NCI-H1092 (cell line): Measurements from ENCODE around the gene ARFGAP2.
"Not testable (repeated sequence)": the region's sequence is repeated elsewhere in the genome, so short reads cannot be mapped to it uniquely, and the experiment has no call there.

Experiments used
- DNase-seq: peaks from one replicate; lab custom pipeline; 2025; lab: John Stamatoyannopoulos, UW

Gene ARFGAP2

DNA sequence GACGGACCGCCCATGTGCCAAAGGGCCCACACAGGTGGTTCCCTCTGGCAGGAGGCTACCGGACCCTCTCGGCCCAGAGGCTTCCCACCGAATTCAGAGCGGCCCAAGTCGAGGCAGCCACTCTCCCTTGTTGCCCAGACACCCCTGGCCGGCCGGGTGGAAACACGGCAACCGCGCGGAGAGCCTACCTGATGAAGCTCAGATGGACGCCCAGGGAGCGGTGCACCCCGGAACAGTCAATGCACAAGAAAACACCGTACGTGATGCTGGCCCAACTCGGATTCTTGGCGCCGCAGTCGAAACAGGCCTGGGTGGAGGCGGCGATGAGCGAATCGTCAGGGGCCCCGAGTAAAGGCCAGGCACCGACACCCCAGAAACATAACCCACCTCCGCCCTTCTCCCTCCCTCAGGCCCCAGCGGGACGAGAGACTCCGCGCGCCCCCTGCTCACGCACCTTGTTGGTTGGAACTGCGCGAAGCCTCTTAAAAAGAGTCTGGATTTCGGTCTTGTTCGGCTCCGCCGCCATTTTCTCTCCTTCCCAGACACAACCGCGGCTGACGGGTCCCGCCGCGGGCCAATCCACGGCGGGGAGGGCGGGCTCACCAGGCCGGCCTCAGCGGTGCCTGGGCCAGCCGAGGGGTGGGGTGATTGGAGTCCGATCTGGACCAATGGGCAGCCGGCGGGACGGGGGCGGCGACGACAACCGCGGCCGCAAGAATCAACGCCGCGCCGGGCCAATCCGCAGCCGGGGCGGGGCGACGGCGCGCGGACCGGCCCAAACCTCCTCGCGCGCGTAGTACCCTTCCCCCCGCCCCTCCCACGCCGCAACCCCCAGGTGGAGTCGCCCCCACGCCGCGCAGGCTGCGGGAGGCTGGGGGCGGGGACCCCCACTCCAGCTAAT is at the start of gene ARFGAP2:
ARFGAP2 (minus strand) TSS at position 552 of the 901 bp plus-strand sequence; CDS start at position 526, 26 bp downstream.
- DNase-seq, result peak; percentile 97

DNA sequence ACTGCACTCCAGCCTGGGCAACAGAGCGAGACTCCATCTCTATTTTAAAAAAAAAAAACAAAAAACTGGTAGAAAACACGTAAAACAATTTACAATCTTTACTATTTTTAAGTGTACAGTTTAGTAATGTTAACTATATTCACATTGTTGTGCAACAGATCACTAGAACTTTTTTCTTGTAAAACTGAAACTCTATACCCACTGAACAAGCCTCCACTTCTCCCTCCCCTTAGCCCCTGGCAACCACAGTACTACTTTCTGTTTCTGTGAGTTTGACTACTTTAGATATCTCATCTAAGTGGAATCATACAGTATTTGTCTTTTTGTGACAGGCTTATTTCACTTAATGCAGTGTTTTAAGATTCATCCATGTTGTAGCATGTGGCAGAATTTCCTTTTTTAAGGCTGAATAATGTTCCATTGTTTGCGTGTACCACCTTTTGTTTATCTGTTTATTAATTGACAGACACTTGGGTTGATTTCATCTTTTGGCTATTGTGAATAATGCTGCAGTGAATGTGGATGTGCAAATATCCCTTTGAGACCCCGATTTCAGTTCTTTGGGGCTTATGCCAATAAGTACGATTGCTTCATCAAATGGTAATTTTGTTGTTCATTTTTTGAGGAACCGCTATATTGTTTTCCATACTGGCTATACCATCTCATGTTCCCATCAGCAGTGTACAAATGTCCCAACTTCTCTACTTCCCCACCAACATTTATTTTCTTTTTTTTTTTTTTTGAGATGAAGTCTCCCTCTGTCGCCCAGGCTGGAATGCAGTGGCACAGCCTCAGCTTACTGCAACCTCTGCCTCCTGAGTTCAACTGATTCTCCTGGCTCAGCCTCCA is 49.1 kb upstream of the ARFGAP2 start:
- no peak for DNase-seq

DNA sequence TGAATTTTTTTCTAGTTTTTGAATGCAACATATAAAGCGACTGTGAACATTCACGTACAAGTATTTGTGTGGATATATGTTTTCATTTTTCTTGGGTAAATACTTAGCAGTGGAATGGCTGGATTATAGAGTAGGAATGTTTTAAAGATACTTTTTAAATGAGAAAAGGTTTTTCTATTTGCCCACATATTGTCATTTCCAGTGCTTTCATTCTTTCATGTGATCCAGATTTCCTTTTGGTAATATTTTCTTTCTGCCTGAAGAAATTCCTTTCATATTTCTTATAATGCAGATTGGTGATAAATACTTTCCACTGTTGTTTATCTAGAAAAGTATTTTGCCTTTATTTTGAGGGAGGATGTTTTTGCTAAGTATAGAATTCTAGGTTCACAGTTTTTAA is 46.0 kb upstream of the ARFGAP2 start:
- DNase-seq, result no peak

DNA sequence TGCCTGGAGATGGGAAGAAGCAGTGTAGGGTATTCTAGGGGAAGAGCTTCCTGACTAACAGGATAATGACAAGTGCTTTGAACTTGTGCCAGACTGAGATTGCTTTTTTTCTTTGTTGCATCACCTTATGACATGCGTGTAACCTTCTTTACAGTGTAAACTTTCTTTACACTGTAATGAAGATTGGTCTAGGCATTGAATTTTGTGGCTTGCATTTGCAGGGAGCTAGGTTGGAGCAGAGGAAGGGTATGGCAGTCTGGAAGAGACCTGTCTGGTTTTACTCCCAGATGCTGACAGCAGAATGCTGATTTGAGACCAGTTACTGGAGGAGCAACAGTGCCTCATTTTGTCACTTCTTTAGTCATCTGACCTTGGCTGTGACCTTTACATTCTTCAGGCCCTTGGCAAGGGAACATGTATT is 43.7 kb upstream of the ARFGAP2 start:
- no peak for DNase-seq

DNA sequence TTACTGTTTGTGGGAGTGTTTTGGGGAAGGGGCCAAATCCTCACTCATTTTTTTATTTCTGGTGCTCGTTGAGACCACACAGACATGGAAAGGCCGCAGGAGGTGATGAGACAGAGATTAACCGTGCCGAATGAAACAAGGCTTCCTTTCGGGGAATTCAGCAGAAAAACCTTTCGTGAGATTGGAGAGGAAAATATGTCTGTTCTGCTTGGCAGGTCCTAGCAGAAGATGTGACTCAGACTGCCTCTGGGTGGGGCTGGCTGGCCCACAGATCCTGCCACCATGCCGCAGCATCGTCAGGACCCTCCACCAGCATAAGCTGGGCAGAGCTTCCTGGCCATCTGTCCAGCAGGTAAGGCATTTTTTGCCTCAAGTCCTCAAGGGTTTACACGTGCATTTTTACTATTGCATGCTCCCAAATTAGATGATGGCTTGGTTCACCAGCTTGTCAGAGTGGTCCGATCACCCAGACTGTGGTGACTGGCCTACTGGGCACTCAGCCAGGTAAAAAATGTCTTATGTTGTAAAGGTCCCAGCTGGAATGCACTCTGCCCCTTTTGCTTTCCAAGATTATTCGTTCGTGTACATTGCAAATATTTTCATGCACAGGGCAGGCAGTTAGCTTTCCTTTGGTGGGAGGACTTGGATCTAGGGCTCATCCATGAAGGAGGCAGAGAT is 39.6 kb upstream of the ARFGAP2 start:
- DNase-seq, result peak; percentile 16

DNA sequence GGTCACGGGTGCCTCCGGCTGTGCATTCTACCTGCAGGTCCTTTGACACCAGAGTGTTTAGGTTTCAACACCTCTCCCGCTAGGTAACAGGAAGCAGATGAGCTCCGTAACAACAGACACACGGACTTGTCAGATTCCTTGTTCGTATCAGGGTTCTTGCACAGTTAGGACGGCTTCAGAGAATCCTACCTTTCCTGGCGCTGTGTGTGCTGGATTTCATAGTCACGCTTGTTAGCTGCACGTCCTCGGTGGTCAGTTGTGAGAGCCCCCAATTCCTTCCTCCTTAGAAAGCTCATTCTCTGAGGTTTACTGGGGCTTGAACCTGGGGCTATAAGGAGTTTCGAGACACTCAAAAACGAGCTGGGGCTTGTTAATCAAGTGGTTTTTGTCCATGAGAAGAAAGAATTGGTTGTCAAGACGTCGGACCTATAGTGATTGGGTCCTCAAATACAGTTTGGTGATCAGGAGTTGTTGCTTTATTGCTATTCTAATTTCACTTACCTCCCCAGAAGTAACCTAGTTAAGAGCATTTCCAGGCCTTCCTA is 38.8 kb upstream of the ARFGAP2 start:
- peak; percentile 28 for DNase-seq

DNA sequence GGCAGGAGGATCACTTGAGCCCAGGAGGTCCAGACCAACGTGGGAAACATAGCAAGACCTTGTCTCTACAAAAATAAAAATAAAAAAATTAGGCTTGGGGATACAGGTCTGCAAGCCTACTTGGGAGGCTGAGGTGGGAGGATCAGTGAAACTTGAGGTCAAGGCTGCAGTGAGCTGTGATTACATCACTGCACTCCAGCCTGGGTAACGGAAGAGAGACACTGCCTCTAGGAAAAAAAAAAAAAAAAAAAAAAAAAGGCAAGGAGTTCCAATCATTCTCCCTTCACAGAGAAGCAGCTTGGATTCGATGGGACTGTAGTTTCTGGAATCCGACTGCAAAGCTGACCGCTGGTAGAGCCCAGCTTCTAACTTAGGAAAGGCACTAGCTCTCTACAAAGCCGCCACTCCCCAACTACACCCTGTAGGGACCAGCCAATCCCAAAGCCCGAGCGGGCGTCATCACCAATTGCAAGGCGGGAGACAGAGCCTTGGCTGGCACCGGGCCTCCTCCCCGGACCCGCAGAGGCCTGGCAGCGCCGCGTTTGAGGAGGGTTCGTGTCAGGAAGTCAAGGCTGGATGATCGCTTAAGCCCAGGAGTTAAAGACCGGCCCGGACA is 37.4 kb upstream of the ARFGAP2 start:
- DNase-seq, result peak; percentile 92

DNA sequence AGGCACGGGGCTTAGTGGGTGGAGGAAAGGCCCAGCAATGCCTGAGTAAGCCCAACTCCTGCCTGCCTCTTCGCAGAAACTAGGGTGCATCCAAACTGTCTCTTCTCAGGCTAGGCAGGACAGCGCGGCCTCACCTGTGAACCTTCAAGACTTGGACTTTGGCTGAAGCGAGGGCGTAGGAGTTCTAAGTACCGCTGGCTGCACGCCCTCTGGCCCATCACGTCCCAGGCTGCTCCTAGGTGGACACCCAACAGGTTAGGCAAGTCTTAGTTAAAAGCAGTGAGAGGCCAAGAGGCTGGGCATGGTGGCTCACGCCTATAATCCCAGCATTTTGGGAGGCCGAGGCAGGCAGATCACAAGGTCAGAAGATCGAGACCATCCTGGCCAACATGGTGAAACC is 36.3 kb upstream of the ARFGAP2 start:
- DNase-seq, result no peak

DNA sequence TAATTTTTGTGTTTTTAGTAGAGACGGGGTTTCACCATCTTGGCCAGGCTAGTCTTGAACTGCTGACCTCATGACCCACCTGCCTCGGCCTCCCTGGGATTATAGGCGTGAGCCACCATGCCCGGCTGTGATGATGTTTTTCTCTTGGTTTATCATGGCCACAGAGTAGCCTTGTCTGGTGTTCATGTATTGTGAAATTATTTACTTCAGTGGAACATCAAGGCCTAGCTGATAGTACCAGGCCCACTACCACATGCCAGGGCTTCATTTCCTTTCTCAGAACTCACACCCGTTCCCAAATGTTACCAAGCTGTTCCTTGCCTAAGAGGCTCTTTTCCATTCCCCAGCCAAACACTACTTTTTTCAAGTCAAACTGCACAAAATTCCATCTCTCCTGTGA is 31.9 kb upstream of the ARFGAP2 start:
- no peak for DNase-seq

DNA sequence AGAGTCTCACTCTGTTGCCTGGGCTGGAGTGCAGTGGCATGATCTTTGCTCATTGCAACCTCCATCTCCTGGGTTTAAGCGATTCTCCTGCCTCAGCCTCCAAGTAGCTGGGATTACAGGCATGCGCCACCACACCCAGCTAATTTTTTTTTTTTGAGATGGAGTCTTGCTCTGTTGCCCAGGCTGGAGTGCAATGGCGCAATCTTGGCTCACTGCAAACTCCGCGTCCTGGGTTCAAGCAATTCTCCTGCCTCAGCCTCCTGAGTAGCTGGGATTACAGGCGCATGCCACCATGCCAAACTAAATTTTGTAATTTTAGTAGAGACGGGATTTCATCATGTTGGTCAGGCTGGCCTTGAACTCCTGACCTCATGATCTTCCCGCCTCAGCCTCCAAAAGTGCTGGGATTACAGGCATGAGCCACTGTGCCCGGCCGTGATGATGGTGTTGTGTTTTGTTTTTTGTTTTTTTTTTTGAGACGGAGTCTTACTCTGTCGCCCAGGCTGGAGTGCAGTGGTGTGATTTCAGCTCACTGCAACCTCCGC is 31.4 kb upstream of the ARFGAP2 start:
- DNase-seq, result not testable (repeated sequence)

DNA sequence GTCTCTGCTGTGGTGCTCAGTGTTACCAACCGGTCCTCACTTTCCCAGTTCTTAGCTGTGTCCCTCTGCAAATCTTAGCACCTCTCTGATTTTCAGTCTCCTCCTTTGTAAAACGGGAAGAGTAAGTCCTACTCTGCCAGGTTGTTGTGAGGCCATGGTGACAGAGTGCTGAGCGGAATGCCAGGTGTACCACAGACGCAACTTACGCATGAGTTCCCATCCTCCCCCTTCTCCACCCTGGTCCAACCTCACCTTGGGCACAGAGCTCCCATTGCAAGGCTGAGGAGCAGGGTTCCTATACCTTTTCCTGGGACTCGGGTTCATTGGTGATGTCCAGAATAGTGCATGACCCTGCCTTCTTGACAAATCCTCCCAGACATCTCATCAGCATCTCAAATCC is 30.8 kb upstream of the ARFGAP2 start:
- DNase-seq, result no peak

DNA sequence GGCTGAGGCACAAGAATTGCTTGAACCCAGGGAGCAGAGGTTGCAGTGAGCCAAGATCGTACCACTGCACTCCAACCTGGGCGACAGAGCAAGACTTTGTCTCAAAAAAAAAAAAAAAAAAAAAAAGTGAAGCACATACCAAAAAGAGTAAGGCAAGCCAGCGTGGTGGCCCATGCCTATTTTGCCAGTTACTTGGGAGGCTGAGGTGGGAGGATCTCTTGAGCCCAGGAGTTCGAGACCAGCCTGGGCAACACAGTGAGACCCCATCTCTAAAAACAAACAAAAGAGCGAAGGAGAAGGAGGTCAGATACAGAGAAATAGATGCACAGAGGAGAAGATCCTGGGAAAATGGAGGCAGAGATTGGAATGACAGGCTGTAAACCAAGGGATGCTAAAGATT is 29.9 kb upstream of the ARFGAP2 start:
- not testable (repeated sequence) for DNase-seq

DNA sequence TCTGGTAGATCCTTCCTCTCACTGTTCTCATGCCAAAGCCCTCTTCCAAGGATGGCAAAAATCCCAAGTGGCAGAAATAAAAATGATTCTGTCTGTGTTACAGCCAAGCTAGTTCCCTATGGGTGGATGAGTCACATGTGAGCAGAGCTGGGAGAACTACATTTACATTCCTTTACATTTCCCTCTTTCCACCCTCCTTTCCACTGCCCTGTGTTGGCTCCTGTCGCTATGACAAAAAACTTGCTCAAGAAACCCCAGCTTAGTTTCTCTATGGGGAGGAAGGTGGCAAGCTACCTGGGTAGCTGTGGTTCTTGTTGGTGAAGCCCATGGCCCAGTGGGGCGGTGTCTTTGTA is 27.9 kb upstream of the ARFGAP2 start:
- no peak for DNase-seq

DNA sequence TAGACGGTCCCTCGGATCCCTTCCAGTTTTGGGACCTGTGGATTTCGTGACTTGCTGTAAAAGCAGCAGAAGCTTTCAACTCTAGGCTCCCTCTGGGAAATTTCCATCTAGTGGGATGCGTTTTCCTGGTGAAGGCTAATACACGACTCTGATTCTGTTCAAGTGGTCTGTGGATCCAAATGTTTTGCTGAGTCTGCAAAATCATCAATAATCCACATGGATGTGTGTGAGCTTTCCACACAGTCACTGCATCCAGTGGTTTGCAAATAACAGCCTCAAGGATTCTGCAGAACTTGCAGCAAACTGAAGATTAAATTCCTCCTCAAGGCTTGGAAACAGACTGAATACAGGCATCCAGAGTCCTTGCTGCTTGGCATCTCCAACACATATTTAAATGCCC is 25.9 kb upstream of the ARFGAP2 start:
- DNase-seq, result no peak

DNA sequence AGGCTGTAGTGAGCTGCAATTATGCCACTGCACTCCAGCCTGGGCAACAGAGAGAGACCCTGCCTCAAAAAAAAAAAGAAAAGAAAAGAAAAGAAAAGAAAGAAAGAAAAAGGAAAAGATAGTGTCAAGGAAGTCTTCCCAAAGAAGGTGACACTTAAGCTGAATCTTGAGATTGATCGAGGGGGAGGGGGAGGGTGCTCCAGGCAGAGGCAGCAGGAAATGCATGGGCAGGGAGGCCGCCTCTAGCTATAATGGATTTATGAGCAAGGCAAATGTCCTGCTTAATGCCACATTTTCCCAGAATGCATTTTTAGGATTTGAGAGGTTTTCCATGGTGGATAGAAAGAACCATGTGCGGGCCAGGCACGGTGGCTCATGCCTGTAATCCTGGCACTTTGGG is 24.3 kb upstream of the ARFGAP2 start:
- DNase-seq, result no peak

DNA sequence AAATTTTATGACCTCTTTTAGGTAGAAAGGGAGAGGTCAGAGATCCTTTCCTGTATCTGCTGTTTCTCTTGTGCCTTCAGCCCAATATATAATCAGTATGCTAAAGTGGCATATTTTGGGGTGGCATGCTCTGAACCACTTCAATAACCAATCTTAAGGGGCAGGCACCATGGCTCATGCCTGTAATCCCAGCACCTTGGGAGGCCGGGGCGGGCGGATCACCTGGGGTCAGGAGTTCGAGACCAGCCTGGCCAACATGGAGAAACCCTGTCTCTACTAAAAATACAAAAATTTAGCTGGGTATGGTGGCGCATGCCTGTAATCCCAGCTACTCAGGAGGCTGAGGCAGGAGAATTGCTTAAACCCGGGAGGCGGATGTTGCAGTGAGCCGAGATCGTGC is 21.5 kb upstream of the ARFGAP2 start:
- DNase-seq, result not testable (repeated sequence)

DNA sequence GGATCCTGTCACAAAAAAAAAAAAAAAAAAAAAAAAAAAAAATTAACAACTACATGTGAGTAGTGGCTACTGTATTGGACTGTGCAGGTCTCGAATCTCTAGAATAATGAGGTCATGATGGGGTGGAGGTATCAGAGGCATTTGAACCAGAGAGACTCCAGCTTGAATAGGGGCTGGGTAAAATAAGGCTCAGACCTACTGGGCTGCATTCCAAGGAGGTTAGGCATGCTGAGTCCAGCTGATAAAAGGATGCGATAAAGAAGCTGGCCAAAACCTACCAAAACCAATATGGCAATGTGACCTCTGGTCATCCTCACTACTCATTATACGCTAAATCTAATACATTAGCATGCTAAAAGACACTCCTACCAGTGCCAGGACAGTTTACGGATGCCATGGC is 15.4 kb upstream of the ARFGAP2 start:
- DNase-seq, result no peak

DNA sequence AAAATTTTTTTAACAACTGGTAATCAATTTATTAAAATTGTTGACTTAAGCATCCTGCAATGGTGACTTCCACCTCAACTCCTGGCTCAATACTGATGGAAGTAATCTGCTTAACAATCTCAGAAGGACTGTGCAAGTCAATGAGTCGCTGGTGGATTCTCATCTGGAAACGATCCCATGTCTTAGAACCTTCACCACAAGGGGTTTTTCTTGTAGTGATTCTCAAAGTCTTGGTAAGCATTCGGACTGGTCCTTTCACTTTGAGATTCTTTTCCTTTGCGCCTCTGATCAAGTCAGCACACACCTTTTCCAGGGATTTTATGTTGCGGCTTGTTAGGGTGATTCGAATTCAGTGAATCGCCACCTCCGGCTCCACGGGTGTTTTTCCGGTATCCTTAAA is 14.5 kb upstream of the ARFGAP2 start:
- not testable (repeated sequence) for DNase-seq

DNA sequence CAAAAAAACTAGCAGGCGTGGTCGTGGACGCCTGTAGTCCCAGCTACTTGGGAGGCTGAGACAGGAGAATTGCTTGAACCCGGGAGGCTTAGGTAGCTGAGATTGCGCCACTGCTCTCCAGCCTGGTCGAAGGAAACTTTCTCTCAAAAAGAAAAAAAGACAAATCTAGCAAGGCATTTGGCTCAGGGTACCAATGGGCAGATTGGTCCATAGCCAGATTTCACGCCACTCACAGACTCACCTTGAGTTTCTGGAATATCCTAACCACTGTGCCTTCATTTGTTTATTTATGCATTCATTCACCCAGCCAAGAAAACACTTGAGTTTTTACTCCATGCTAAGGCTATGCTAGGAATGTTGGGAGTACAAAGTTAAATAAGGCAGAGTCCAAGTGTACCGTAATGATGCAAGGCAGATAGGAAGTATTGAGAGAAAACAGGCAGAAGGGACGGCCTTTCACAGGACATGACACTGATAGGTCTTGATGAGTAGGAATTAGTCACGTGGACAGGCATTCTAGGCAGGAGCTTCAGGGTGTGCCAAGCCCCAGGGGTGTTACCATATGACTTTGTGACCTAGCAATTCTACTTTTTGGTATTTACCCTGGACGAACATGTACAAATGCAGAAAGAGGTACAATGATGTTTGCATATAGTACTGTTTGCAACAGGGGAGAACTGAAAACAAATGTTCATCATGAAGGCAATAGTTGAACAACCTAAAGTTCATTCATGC is 12.6 kb upstream of the ARFGAP2 start:
- DNase-seq, result no peak

DNA sequence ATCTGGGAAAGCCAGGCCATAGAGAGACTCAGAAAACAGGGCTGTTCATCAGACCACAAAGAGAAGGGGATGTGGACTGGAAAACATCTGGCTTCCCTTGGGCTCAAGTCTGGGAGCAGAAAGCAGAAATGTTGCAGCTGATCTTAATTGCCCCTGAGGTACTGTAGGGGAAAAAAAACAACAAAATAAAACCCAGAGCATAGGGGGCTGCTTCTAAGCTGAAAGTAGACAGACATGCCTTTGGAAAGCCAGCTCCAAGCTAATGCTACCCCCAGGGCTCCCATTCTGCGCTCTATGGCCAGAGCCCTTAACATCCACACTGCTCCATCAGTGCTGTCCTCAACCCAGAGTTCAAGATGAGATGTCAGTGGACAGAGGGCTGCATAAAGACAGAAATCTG is 11.6 kb upstream of the ARFGAP2 start:
- DNase-seq, result no peak

DNA sequence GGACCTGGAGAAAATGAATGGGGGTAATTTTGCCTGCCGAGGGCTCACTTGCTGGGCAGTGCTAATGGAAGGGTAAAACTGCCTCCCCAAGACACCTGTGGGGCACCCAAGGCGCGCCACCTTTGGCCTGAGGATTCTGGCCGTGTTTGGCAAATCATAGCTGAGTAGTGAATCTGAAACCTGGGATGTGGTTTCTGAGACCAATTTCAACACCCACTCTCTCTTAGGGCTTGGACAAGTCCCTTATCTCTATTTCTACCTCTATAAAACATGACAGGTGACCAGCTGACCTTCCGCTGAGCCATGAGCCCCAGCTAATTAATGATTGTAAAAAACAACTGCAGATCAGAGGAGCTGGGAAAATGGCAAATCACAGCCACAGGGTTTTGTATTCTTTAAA is 11.0 kb upstream of the ARFGAP2 start:
- no peak for DNase-seq
